HG03196 (cell line): ENCODE measurements around the gene CTSE.

Source experiments
- ATAC-seq: cut with Tn5 transposase; IDR thresholded peaks from one replicate; pipeline ENCODE4 v1.9.1; 2021; ENCODE audit not compliant: unreplicated experiment

The CTSE gene

DNA sequence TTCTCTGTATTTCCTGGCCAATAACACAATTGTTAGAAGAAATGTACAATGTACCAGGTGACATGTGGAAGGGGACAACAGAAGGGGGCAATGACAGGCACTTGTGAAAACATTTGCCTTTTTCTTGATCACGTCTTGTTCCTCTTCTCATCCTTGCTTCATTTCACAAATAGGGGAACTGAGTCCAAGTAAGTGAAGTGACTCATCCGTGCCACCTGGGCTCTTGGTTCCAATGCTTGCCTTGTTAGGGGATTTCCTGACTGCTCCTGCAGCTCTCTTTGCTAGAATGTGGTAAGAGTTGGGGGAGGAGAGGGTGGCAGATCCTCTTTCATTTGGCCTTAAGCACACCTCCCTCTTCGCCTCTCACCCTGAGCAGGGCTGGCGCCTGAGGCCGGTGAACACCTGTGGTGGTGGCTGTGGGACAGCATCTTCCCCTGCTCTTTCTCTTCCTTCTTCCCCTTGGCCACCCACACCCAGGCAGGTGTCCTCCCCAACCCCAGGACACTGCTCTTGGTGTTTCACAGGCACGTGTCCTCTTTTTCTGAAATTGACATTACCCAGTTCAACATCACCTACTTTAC lies 27.1 kb upstream of the CTSE start:
- ATAC-seq: peak; percentile 86

DNA sequence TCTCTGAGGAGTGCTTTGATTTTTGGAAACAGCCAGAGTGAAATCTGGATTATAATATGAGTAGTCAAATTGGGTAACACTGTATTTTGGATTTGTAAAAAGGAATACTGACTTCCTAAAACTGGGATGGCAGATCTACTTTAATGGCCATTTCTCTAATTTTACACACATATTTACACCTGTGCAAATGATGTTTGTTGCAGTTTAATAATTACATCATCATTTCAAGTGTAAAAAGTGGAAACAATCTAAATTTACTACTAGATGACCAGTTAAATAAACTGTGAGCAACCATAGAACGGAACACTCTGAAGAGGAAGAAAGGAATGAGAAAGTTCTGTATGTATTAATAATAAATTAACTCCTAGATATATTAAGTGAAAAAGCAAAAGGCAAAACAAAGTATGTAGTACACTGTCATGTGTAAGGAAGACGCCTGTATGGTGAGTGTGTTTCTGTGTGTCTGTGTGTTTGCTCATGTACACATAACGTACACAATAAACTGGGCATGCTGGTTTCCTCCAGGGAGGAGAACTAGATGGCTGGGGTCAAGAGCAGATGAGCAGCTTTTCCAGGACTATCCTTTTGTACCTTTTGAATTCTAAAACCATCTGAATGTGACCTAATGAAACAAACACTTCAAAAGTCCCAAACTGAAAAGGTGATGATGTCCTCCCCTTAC lies 26.4 kb upstream of the CTSE start:
- no peak for ATAC-seq

DNA sequence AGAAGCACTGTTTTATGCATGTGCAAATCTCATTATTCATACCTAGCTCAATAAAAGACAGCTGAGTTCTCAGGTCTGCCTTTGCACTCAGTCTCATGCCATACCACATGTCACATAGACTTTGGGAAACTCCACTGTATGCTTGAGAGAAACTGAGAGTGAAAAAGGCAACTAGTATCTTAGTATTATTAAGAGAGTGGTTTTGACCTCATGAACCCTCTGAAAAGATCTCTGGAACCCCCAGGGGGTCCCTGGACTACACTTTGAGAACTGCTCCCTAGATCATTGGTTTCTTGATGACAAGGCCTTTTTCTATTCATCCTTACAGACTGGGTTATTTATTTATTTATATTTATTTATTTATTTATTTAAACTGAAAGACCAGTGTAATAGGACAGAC lies 25.6 kb upstream of the CTSE start:
- peak; percentile 42 for ATAC-seq

- ATAC-seq: no peak
Measured at GRCh38 chr1:206048582-206048981, 24.9 kb upstream of the CTSE start.

- no peak for ATAC-seq
Measured at GRCh38 chr1:206047271-206047670, 23.6 kb upstream of the CTSE start.

- ATAC-seq: no peak
Measured at GRCh38 chr1:206041640-206042039, 17.9 kb upstream of the CTSE start.

- ATAC-seq: no peak
Measured at GRCh38 chr1:206040328-206040727, 16.6 kb upstream of the CTSE start.

DNA sequence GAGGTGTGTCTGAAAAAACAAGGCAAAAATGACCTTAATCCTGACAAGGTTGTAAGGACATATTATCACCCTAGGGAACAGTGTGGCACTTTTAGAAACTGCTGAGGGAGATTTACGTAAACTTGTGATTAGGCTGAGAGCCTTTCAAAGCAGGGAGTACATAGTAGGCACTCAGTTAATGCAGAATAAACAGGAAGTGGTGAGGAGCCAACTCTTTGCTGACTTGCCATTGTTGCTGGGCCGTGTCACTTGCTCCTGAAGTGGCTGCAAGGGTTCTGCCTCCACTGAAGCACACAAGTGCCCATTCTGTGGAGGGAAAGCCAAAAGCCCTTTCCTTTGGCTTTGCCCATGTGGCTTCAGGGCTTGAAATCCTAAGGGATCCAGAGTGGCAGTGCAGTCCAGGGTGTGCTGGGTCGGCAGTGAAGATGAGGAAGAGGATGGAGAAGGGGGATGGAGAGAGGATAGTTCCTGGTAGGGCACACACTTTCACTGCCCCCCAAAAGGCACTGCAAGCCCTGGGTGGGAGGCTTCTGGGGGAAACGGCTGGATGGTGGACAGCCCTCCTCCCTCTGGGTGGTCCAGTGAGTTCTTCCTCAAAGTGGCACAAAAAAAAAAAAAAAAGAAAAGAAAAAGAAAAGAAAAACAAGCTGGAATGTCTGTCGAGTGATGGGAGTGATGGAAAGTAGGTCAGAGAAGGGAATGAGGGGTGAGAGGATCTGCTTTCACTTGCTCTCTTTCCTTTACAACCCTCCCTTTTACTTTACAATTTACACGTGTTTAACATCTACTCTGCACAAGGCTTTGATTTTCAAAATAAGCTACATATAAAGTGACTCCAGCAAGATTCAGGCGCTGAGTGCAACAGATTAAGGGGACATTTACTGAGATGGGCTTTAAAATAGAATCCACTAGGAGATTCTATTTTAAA lies 15.6 kb upstream of the CTSE start:
- ATAC-seq: no peak

GRCh38 chr1:206037581-206037980 lies 13.9 kb upstream of the CTSE start:
- no peak for ATAC-seq

DNA sequence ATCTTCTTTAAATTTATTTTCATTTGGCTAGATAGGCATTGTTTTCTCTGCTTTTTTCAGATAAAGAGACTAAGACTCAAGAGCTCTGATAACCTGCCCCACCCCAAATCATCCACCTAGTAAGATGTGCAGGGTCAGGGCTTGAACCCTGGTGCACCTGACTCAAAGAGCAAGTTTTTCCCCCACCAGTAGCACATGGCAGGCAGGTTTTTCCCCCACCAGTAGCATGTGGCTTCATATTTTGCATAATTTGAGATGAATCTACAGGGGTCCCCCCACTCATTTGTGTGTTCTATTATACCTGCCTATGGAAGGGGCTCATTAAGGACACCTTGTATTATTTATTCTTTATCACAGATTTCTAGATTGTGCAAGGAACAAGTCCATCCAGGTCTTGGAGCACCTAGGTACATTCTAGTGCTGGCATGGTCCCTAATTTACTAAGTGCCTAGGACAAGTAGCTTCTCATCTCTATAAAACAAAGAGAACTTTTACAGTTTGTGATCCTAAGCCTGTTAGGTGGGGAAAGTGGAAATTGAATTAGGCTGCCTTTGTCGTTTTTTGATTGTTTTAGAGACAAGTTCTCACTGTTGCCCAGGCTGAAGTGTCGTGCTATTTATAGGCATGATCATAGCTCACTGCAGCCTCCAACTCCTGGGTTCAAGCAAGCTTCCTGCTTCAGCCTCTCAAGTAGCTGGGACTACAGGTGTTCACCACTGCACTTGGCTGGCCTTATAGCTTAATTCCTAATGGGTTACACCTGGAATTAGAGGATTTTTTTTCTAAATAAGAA lies 13.2 kb upstream of the CTSE start:
- ATAC-seq: no peak

- no peak for ATAC-seq
Measured at GRCh38 chr1:206035027-206035426, 11.3 kb upstream of the CTSE start.

GRCh38 chr1:206032380-206033140 lies 8.9 kb upstream of the CTSE start:
- ATAC-seq: no peak

DNA sequence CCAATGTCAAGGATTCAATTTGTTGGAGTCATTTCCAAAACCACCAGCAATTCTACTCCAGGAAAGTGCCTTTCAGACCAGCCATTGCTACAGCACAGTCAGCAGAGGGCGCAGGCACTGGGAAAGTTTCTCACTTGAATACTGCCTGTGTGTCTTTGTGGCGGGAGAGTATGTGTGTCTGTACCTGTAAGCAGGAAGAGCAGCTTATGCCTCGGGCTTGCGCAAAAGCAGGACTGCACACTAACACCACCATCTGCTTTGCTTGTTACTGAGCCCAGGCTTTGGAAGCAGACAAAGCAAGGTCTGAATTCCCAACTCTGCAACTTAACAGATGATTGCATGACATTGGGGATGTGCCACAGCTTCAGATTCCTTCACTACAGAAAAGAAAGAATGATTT lies 7.0 kb upstream of the CTSE start:
- peak; percentile 72 for ATAC-seq

DNA sequence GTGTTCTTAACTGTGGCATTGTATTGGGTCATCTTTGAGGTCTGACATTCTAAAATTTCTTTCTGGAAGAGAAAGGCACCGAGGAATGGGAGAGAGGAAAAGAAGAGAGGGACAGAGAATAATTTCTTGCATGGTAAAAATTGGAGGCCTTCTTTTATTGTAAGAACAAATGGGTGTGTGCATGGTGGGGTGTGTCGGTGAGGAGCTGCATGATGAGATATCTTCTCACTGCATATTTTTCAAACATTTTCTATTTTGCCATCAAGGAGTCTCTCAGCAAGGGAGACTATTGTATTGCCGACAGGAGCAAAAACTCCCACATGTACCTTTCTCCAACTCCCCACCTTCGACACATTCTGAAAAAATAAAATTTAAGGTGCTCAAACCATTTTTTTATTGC lies 6.5 kb upstream of the CTSE start:
- ATAC-seq: no peak

- ATAC-seq: no peak
Measured at GRCh38 chr1:206029484-206029883, 5.8 kb upstream of the CTSE start.

GRCh38 chr1:206025283-206025820 lies 1.7 kb upstream of the CTSE start:
- no peak for ATAC-seq

DNA sequence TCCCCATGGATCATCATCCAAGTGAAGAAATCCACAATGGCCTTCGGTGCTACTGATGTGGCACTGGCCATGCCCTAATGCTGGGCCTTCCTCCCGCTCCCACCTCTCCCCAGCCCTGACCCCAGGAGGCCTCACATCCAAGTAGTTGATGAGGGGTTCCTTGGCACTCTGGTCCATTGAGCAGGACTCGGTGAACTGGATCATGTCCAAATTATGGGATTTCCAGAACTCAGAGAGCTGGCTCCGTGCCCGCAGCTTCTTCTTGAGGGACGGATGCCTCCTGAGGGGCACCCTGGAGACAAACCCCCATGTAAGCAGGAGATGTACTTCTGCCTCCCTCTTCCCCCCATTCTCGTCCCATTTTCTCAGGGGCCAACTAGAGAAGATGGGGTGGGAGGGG lies 929 bp downstream of the CTSE start:
- no peak for ATAC-seq

DNA sequence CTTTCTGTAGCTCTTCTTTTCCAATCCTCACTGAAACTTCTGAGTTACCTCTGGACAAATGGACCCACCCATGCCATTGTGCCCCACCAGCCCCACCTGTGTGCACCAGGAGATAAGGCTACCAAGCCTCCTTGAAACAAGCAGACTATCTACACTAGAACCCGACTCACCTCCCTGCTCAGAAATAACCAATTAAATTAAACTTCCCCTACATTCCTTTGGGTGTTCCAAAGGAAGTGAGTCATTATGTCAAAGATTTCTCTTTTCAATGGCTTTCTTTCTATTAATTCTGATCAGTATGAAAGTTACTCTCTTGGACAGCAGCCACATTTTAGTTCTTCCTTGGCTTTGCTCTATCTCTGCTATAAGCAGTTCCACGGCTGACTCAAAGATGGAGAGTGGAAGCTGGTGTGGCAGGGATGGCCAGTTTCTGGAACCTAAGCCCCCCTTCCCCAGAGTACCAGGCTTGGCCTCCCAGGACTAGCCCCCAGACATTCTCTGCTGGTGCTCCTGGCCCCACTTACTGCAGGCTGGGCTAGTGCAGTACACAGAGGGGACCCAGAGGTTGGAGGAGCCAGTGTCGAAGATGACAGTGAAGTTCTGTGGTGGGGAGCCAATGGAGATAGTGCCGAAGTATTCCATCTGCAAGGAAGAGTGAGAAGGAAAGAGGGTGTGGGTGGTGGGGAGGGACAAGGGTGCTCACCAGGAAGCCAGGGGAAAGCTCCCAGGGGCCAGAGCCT lies 1.9 kb downstream of the CTSE start:
- no peak for ATAC-seq

GRCh38 chr1:206021008-206021625 lies 2.6 kb downstream of the CTSE start:
- no peak for ATAC-seq
